Measurements from ENCODE around the gene DVL1. TPM values are rescaled to one million over a fixed set of nuclear protein-coding genes. Genes with fewer than 3 reads are reported as not detected.

The DVL1 gene
- polyA plus RNA-seq, 1 experiment: 23.6 TPM

- Histone ChIP-seq H3K36me3 (ENCODE audit: control insufficient read depth, insufficient read depth, low read length) (peaks cover 22% of the 10 kb centered on the region), H3K4me3 (ENCODE audit: low read depth, low read length) (peak within 1 kb of the TSS; percentile 98), H3K27me3 (ENCODE audit: control insufficient read depth, insufficient read depth, low read length) (no peaks in the 10 kb centered on the region)
- ChIA-PET POLR2A (no interaction called here), CTCF (no interaction called here)
- DNase-seq (ENCODE audit: low read depth): peak; percentile 20
- no peak for TF ChIP-seq CTCF (IDR thresholded peaks at IDR 0.05; ENCODE audit: insufficient read depth, low read depth, low read length)
Observed at GRCh38 chr1:1324524-1325287, 24.5 kb downstream of the DVL1 start, which contains the start of the genes CPTP and INTS11. Gene CPTP, plus strand, starts transcription at chr1:1324802. Its CDS starts 2,109 bp downstream, at chr1:1326911. Gene INTS11, minus strand, starts transcription at chr1:1324660. Its CDS starts 52 bp downstream, at chr1:1324608.

GRCh38 chr1:1324084-1324523 is 25.1 kb downstream of the DVL1 start:
- Histone ChIP-seq H3K27me3 (ENCODE audit: control insufficient read depth, insufficient read depth, low read length) (no peaks in the 10 kb centered on the region), H3K36me3 (ENCODE audit: control insufficient read depth, insufficient read depth, low read length) (peaks cover 28% of the 10 kb centered on the region), H3K4me3 (ENCODE audit: low read depth, low read length) (peak overlapping the region; percentile 98)
- ChIA-PET POLR2A (no interaction called here), CTCF (no interaction called here)
- no peak for TF ChIP-seq CTCF (IDR thresholded peaks at IDR 0.05; ENCODE audit: insufficient read depth, low read depth, low read length)
- no peak for DNase-seq (ENCODE audit: low read depth)

- no peak overlapping the region for H3K4me3 ChIP-seq (ENCODE audit: low read depth, low read length)
- no peaks in the 10 kb centered on the region for H3K27me3 ChIP-seq (ENCODE audit: control insufficient read depth, insufficient read depth, low read length)
- no peak for TF ChIP-seq CTCF (IDR thresholded peaks at IDR 0.05; ENCODE audit: insufficient read depth, low read depth, low read length)
- ChIA-PET POLR2A (no interaction called here), CTCF (interaction anchor here (0.6 kb wide), 1 partner anchor 321 kb away, joined by 3 read pairs; no protein-coding TSS in a partner anchor)
- DNase-seq (ENCODE audit: low read depth): no peak
- H3K36me3 ChIP-seq (ENCODE audit: control insufficient read depth, insufficient read depth, low read length): peaks cover 25% of the 10 kb centered on the region
Observed at GRCh38 chr1:1322952-1323351, 26.3 kb downstream of the DVL1 start.

GRCh38 chr1:1322418-1322817 is 26.8 kb downstream of the DVL1 start:
- Histone ChIP-seq H3K4me3 (ENCODE audit: low read depth, low read length) (no peak overlapping the region), H3K27me3 (ENCODE audit: control insufficient read depth, insufficient read depth, low read length) (no peaks in the 10 kb centered on the region), H3K36me3 (ENCODE audit: control insufficient read depth, insufficient read depth, low read length) (peaks cover 25% of the 10 kb centered on the region)
- ChIA-PET POLR2A (no interaction called here), CTCF (no interaction called here)
- no peak for TF ChIP-seq CTCF (IDR thresholded peaks at IDR 0.05; ENCODE audit: insufficient read depth, low read depth, low read length)
- DNase-seq (ENCODE audit: low read depth): no peak

- ChIA-PET POLR2A (no interaction called here), CTCF (interaction anchor here (0.6 to 1.2 kb wide), 3 partner anchors 30 to 242 kb away, joined by 3 read pairs; no protein-coding TSS in a partner anchor)
- Histone ChIP-seq H3K4me3 (ENCODE audit: low read depth, low read length) (no peak overlapping the region), H3K36me3 (ENCODE audit: control insufficient read depth, insufficient read depth, low read length) (peaks cover 22% of the 10 kb centered on the region), H3K27me3 (ENCODE audit: control insufficient read depth, insufficient read depth, low read length) (no peaks in the 10 kb centered on the region)
- no peak for DNase-seq (ENCODE audit: low read depth)
- TF ChIP-seq CTCF (IDR thresholded peaks at IDR 0.05; ENCODE audit: insufficient read depth, low read depth, low read length): no peak
Observed at GRCh38 chr1:1321477-1321876, 27.7 kb downstream of the DVL1 start.
